Activated CD4-positive, alpha-beta T cell treated with anti-CD3 and anti-CD28 coated beads, Interleukin-2, amount 50 U/mL, for 48 hours (primary cell): Measurements from ENCODE around the gene SOX14.

ENCODE experiments used
- DNase-seq, 2 experiments: peaks; one replicate each; pipeline ENCODE4 v3.0.0-alpha.2; 2020

The SOX14 gene

GRCh38 chr3:137764001-137764433 is at the start of gene SOX14:
TSS of gene SOX14 (plus strand) at chr3:137764315. CDS start at chr3:137764785, 470 bp downstream.
- DNase-seq, result no peak

GRCh38 chr3:137714551-137714950 is 49.6 kb upstream of the SOX14 start:
- DNase-seq, result no peak

GRCh38 chr3:137724240-137724639 is 39.9 kb upstream of the SOX14 start:
- no peak for DNase-seq

- no peak for DNase-seq
These were observed 26.9 kb upstream of the SOX14 start for GRCh38 chr3:137737208-137737607.

- DNase-seq, result no peak
These were observed 25.4 kb upstream of the SOX14 start for GRCh38 chr3:137738710-137739109.

GRCh38 chr3:137743608-137744007 is 20.5 kb upstream of the SOX14 start:
- DNase-seq, result no peak

GRCh38 chr3:137746808-137747207 is 17.3 kb upstream of the SOX14 start:
- DNase-seq, result no peak

- DNase-seq, result no peak
These were observed 4.6 kb upstream of the SOX14 start for GRCh38 chr3:137759505-137759904.

- no peak for DNase-seq
These were observed 3.6 kb upstream of the SOX14 start for GRCh38 chr3:137760341-137761098.

- no peak for DNase-seq
These were observed 3.0 kb upstream of the SOX14 start for GRCh38 chr3:137761099-137761562.

GRCh38 chr3:137761563-137762503 is 2.3 kb upstream of the SOX14 start:
- no peak for DNase-seq

- no peak for DNase-seq
These were observed 1.2 kb upstream of the SOX14 start for GRCh38 chr3:137762674-137763593.

GRCh38 chr3:137763594-137763938 is 549 bp upstream of the SOX14 start:
- no peak for DNase-seq

- DNase-seq, result no peak
These were observed 621 bp downstream of the SOX14 start for GRCh38 chr3:137764563-137765309.

GRCh38 chr3:137765310-137766033 is 1.4 kb downstream of the SOX14 start:
- no peak for DNase-seq

- no peak for DNase-seq
These were observed 2.1 kb downstream of the SOX14 start for GRCh38 chr3:137766041-137766875.

- no peak for DNase-seq
These were observed 2.9 kb downstream of the SOX14 start for GRCh38 chr3:137766876-137767537.

GRCh38 chr3:137767538-137768360 is 3.6 kb downstream of the SOX14 start:
- no peak for DNase-seq
